ENCODE measurements around the gene DNER.

DNA sequence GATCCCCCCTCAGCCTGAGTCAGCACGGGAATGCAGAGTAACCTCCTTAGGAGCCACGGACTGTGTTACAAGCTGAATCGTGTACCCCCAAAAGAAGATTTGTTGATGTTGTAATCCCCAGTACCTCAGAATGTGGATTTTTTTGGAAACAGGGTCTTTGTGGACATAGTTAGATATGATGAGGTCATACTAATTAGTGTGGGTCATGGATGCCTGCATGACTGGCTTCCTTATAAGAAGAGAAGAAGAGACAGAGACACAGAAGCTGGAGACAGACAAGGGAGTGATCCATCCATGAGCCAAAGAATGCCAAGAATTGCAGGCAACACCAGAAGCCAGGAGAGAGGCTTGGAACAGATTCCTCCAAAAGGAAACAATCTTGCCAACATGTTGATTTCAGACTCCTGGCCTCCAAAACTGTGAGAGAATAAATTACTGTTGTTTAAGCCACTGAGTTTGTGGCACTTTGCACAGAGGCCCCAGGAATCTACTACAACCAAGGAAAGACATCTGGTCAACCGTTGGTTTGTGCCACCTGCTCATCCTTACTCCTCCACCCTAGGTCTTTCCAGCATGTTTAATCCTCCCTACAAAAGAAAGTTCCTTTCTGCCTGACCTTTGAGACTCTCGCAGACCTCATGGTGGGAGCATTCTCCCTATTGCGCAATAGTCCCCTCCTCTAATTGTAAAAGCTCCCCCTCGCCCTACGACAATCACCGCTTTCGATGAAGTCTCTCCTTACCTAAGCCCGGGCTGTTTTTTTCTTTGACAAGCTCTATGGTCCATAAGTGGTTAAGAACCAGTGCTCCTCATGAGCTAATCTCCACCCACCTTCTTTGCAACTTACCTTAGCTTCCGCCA, 91.6 kb downstream of the DNER start:
- TF ChIP-seq EZH2 (IDR thresholded peaks at IDR 0.05; ENCODE audit: insufficient read depth, poor library complexity, severe bottlenecking) (no peak), EZH2phosphoT487 (IDR thresholded peaks at IDR 0.05; ENCODE audit: insufficient read depth, low read depth) (no peak)

All from GM23248 (cell line).